ENCODE results near the gene TSEN34.
A peak's percentile ranks its signal among the peaks of the same experiment; 100 is the strongest.

Gene TSEN34

GRCh38 chr19:54173951-54174834, 16.9 kb upstream of the TSEN34 start:
- Histone ChIP-seq H4K20me1 (ENCODE audit: insufficient read depth, low read length) (0 out of 2 replicates have a peak, but pooled peaks cover 7% of the 10 kb centered on the region), H3K36me3 (ENCODE audit: insufficient read depth, low read length) (peaks cover 19% of the 10 kb centered on the region), H3K79me2 (ENCODE audit: insufficient read depth, low read length) (no peaks in the 10 kb centered on the region), H3K27me3 (ENCODE audit: insufficient read depth, low read length, poor library complexity) (no peaks in the 10 kb centered on the region), H3K4me2 (ENCODE audit: insufficient read depth, low read length) (no peak overlapping the region), H3K9me3 (ENCODE audit: insufficient read depth, low read length, severe bottlenecking) (no peaks in the 10 kb centered on the region), H2AFZ (ENCODE audit: low read depth, low read length) (no peak overlapping the region), H3K4me3 (ENCODE audit: low read depth in 1 of 2, low read length in 2 of 2) (no peak overlapping the region), H3K9ac (ENCODE audit: low read depth, low read length) (no peak overlapping the region), H3K4me1 (ENCODE audit: insufficient read depth, low read length) (no peaks in the 10 kb centered on the region), H3K27ac (ENCODE audit: low read length) (no peak overlapping the region)
- TF ChIP-seq, protein P1, sequence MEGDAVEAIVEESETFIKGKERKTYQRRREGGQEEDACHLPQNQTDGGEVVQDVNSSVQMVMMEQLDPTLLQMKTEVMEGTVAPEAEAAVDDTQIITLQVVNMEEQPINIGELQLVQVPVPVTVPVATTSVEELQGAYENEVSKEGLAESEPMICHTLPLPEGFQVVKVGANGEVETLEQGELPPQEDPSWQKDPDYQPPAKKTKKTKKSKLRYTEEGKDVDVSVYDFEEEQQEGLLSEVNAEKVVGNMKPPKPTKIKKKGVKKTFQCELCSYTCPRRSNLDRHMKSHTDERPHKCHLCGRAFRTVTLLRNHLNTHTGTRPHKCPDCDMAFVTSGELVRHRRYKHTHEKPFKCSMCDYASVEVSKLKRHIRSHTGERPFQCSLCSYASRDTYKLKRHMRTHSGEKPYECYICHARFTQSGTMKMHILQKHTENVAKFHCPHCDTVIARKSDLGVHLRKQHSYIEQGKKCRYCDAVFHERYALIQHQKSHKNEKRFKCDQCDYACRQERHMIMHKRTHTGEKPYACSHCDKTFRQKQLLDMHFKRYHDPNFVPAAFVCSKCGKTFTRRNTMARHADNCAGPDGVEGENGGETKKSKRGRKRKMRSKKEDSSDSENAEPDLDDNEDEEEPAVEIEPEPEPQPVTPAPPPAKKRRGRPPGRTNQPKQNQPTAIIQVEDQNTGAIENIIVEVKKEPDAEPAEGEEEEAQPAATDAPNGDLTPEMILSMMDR (IDR thresholded peaks at IDR 0.05; ENCODE audit: borderline replicate concordance, extremely low read depth, low read length, poor library complexity, severe bottlenecking): no peak
- TF ChIP-seq EZH2 (IDR thresholded peaks at IDR 0.05; ENCODE audit: borderline replicate concordance, low read depth, low read length, severe bottlenecking): no peak
- DNase-seq: no peak
- ATAC-seq (ENCODE audit: insufficient read depth, low read depth): no peak

GRCh38 chr19:54178581-54179261, 12.4 kb upstream of the TSEN34 start:
- peak; percentile 48 for DNase-seq
- Histone ChIP-seq H2AFZ (ENCODE audit: low read depth, low read length) (no peak overlapping the region), H3K36me3 (ENCODE audit: insufficient read depth, low read length) (peaks cover 37% of the 10 kb centered on the region), H4K20me1 (ENCODE audit: insufficient read depth, low read length) (peaks cover 13% of the 10 kb centered on the region), H3K9ac (ENCODE audit: low read depth, low read length) (no peak overlapping the region), H3K4me3 (ENCODE audit: low read depth in 1 of 2, low read length in 2 of 2) (no peak overlapping the region), H3K4me1 (ENCODE audit: insufficient read depth, low read length) (no peaks in the 10 kb centered on the region), H3K27ac (ENCODE audit: low read length) (no peak overlapping the region), H3K27me3 (ENCODE audit: insufficient read depth, low read length, poor library complexity) (no peaks in the 10 kb centered on the region), H3K4me2 (ENCODE audit: insufficient read depth, low read length) (no peak overlapping the region), H3K9me3 (ENCODE audit: insufficient read depth, low read length, severe bottlenecking) (no peaks in the 10 kb centered on the region), H3K79me2 (ENCODE audit: insufficient read depth, low read length) (no peaks in the 10 kb centered on the region)
- TF ChIP-seq EZH2 (IDR thresholded peaks at IDR 0.05; ENCODE audit: borderline replicate concordance, low read depth, low read length, severe bottlenecking): no peak
- TF ChIP-seq, protein P1 (IDR thresholded peaks at IDR 0.05; ENCODE audit: borderline replicate concordance, extremely low read depth, low read length, poor library complexity, severe bottlenecking): no peak
- peak; percentile 90 for ATAC-seq (ENCODE audit: insufficient read depth, low read depth)

DNA sequence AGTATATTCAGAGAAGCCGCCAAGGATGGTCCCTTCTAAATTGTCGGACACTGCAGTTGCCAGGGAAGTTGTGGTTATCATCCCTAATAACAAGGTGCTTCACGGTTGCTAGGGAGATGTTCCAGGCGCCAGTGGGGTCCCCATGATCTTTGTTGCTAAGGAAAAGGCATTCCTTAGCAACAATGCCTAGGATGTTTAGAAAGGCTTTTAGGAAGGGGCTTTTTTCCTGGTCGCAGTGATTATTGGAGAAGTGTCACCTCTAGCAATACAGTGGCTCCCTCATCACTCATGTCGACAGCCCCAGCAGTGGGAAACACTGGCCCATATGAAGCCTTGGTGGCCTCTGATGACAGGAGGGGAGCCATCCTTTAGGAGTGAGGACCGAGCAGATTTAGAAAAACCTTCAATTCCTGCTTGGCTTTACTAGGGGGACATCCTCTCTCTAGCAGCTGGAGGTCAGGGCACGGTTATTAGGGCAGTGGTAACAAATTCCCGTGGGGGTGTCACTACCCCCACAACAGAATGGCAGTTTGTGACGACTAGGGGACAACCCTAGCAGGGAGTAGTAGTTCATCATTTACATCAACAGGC, 11.8 kb upstream of the TSEN34 start:
- Histone ChIP-seq H2AFZ (ENCODE audit: low read depth, low read length) (no peak overlapping the region), H3K79me2 (ENCODE audit: insufficient read depth, low read length) (no peaks in the 10 kb centered on the region), H3K4me3 (ENCODE audit: low read depth in 1 of 2, low read length in 2 of 2) (no peak overlapping the region), H3K4me1 (ENCODE audit: insufficient read depth, low read length) (no peaks in the 10 kb centered on the region), H3K27me3 (ENCODE audit: insufficient read depth, low read length, poor library complexity) (no peaks in the 10 kb centered on the region), H3K9me3 (ENCODE audit: insufficient read depth, low read length, severe bottlenecking) (no peaks in the 10 kb centered on the region), H3K9ac (ENCODE audit: low read depth, low read length) (no peak overlapping the region), H3K36me3 (ENCODE audit: insufficient read depth, low read length) (peaks cover 37% of the 10 kb centered on the region), H3K4me2 (ENCODE audit: insufficient read depth, low read length) (no peak overlapping the region), H3K27ac (ENCODE audit: low read length) (no peak overlapping the region), H4K20me1 (ENCODE audit: insufficient read depth, low read length) (peaks cover 13% of the 10 kb centered on the region)
- DNase-seq (no peak), ATAC-seq (ENCODE audit: insufficient read depth, low read depth) (no peak)
- TF ChIP-seq, protein P1 (IDR thresholded peaks at IDR 0.05; ENCODE audit: borderline replicate concordance, extremely low read depth, low read length, poor library complexity, severe bottlenecking): no peak
- no peak for TF ChIP-seq EZH2 (IDR thresholded peaks at IDR 0.05; ENCODE audit: borderline replicate concordance, low read depth, low read length, severe bottlenecking)

Measured in DND-41 (cell line).